Activated CD4-positive, alpha-beta T cell treated with anti-CD3 and anti-CD28 coated beads, Interleukin-2, amount 10 ng/mL, durations not matched to agents 24 days and 14 days (primary cell): ENCODE measurements around the gene KLHDC8A. TPM values are rescaled to one million over a fixed set of nuclear protein-coding genes. Genes with fewer than 3 reads are reported as not detected.
A peak's percentile ranks its signal among the peaks of the same experiment; 100 is the strongest.
"Not testable (repeated sequence)": the region's sequence is repeated elsewhere in the genome, so short reads cannot be mapped to it uniquely, and the experiment has no call there.

Experiments
- DNase-seq: peaks from one replicate; pipeline ENCODE4 v3.0.0; 2022
- H3K27ac Mint-ChIP-seq: one replicate; pipeline ENCODE4 v1.8.0; 2022; ENCODE audit warnings: mild to moderate bottlenecking, mixed read lengths
- H3K27me3 Mint-ChIP-seq: one replicate; pipeline ENCODE4 v1.8.0; 2022; ENCODE audit warnings: mixed read lengths
- H3K36me3 Mint-ChIP-seq: one replicate; pipeline ENCODE4 v1.8.0; 2022; ENCODE audit warnings: low read depth, mild to moderate bottlenecking, mixed read lengths
- H3K4me1 Mint-ChIP-seq: one replicate; pipeline ENCODE4 v1.8.0; 2021; ENCODE audit warnings: mixed read lengths
- H3K4me3 Mint-ChIP-seq: one replicate; pipeline ENCODE4 v1.8.0; 2022; ENCODE audit warnings: mild to moderate bottlenecking, moderate library complexity, mixed read lengths
- H3K9me3 Mint-ChIP-seq: one replicate; pipeline ENCODE4 v1.8.0; 2021; ENCODE audit warnings: mixed read lengths
- intact Hi-C: fragments of 100-400 bp; cut with micrococcal nuclease; formaldehyde crosslinking; loops from one replicate; pipeline ENCODE4 v1.15.1; 2023
- total RNA-seq: library from RNA; stranded (reverse); gene quantifications from 2 replicates; pipeline ENCODE4 v1.2.3, GENCODE V29; 2022

The KLHDC8A gene, protein sequence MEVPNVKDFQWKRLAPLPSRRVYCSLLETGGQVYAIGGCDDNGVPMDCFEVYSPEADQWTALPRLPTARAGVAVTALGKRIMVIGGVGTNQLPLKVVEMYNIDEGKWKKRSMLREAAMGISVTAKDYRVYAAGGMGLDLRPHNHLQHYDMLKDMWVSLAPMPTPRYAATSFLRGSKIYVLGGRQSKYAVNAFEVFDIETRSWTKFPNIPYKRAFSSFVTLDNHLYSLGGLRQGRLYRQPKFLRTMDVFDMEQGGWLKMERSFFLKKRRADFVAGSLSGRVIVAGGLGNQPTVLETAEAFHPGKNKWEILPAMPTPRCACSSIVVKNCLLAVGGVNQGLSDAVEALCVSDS
- 0.44 TPM in 1 of 2 replicates, not detected in the other for total RNA-seq

DNA sequence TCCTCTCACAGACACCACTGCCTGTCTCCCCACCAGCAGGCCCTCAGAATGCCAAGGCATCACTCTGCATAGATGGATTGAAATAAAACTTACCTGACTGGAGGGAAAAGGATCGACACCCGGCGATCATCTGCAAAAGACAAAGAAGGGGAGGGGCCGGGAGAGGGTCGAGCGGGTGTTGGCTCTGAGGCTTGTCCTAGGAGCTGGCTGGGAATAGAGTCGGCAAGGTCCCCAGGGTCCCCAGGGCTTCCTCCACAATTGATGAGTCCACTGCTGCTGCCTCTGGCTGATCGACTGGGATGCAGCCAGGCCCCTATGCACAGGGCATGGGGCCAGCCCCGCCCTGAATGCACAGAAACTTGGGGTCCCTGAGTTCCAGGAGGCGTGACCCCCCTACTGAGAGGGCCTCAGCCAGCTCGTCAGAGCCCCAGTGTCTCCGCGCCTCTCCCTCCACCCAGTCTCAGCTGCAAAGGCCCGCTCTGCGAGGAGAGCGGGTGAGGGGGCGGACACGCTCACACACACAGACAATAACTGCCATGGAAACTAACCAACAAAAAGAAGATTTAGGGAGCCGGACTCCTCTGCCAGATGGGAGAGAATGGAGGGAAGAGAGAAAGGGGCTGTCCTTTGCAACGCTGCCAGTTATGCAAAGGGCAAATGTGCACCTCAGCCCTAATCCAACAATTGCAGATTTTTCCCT is at the start of gene KLHDC8A:
Gene KLHDC8A, minus strand, starts transcription at position 483 of the 700 bp plus-strand sequence. CDS start 13,318 bp downstream, outside the sequence.
- intact Hi-C loops = no loop called here
- no peak within 1 kb of the TSS for H3K4me3 Mint-ChIP-seq
- H3K36me3 Mint-ChIP-seq = no peaks in the 10 kb centered on the region
- H3K27me3 Mint-ChIP-seq = peaks cover 27% of the 10 kb centered on the region
- no peak within 1 kb of the TSS for H3K27ac Mint-ChIP-seq
- H3K4me1 Mint-ChIP-seq = no peaks in the 10 kb centered on the region
- no peaks in the 10 kb centered on the region for H3K9me3 Mint-ChIP-seq
- no peak for DNase-seq

DNA sequence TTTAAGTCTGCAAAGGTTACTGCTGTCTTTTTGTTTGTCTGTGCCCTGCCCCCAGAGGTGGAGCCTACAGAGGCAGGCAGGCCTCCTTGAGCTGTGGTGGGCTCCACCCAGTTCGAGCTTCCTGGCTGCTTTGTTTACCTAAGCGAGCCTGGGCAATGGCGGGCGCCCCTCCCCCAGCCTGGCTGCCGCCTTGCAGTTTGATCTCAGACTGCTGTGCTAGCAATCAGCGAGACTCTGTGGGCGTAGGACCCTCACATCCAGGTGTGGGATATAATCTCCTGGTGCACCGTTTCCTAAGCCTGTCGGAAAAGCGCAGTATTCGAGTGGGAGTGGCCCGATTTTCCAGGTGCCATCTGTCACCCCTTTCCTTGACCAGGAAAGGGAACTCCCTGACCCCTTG is 49.5 kb upstream of the KLHDC8A start:
- DNase-seq, intact Hi-C loops, H3K9me3 Mint-ChIP-seq, H3K4me1 Mint-ChIP-seq, H3K36me3 Mint-ChIP-seq, H3K27ac Mint-ChIP-seq, H3K4me3 Mint-ChIP-seq: not testable (repeated sequence)
- peaks cover 34% of the 10 kb centered on the region for H3K27me3 Mint-ChIP-seq

DNA sequence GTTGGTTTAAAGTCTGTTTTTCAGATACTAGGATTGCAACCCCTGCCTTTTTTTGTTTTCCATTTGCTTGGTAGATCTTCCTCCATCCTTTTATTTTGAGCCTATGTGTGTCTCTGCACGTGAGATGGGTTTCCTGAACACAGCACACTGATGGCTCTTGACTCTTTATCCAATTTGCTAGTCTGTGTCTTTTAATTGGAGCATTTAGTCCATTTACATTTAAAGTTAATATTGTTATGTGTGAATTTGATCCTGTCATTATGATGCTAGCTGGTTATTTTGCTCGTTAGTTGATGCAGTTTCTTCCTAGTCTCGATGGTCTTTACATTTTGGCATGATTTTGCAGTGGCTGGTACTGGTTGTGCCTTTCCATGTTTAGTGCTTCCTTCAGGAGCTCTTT is 47.8 kb upstream of the KLHDC8A start:
- H3K4me1 Mint-ChIP-seq, H3K27ac Mint-ChIP-seq, H3K9me3 Mint-ChIP-seq, H3K36me3 Mint-ChIP-seq, intact Hi-C loops, DNase-seq, H3K4me3 Mint-ChIP-seq: not testable (repeated sequence)
- H3K27me3 Mint-ChIP-seq = peaks cover 25% of the 10 kb centered on the region

DNA sequence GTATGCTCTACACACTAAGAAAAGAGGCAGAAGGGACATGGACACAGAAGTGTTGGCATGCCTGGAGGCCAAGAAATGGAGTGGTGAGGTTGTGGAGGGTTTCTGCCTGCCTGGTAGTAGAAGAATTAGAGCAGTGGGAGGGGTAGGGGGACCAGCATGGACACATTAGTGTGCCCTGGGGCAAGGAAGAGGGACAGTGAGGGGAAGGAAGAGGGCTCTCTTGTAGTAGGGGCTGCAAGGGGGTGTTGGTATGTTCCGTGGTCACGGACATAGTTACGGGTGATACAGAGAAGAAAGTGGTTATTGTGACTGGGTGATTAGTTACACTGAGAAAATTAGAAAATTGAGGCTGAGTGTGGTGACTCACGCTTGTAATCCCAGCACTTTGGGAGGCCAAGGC is 41.9 kb upstream of the KLHDC8A start:
- H3K27ac Mint-ChIP-seq = no peak overlapping the region
- no peak for DNase-seq
- no peaks in the 10 kb centered on the region for H3K9me3 Mint-ChIP-seq

DNA sequence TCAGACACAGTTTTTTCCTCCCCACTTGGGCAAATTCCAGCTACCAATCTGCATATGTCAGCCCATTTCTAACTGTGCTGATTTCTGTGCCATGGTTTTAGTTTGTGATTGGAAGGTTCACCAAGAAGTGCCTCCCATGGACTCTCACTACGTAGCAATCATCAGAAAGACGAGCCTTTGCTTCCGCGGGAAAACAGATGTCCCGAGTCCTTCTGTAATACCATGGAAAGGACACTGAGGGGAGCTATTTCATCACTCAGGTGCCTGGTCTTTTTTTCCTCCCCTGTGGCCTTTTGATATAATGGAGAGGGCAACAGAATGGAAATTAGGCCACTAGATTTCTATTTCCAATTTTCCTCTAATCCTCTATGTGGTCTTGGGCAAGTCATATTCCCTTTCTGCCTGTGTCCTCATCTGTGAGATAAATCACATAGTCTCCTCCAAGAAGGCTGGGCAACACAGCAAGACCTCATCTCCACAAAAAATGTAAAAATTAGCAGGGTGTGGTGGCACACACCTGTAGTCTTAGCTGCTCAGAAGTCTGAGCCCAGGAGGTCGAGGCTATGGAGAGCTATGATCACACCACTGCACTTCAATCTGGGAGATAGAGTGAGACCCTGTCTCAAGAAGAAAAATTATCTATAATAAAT is 40.4 kb upstream of the KLHDC8A start:
- intact Hi-C loops = loop anchor here (1.0 to 2.0 kb wide), 2 partner anchors 88 to 128 kb away; no protein-coding TSS in a partner anchor

More for the DNA sequence above, 41.9 kb upstream of the KLHDC8A start:
- peaks cover 37% of the 10 kb centered on the region for H3K27me3 Mint-ChIP-seq
- H3K36me3 Mint-ChIP-seq = no peaks in the 10 kb centered on the region
- no peaks in the 10 kb centered on the region for H3K4me1 Mint-ChIP-seq
- no peak overlapping the region for H3K4me3 Mint-ChIP-seq
- intact Hi-C loops = no loop called here

DNA sequence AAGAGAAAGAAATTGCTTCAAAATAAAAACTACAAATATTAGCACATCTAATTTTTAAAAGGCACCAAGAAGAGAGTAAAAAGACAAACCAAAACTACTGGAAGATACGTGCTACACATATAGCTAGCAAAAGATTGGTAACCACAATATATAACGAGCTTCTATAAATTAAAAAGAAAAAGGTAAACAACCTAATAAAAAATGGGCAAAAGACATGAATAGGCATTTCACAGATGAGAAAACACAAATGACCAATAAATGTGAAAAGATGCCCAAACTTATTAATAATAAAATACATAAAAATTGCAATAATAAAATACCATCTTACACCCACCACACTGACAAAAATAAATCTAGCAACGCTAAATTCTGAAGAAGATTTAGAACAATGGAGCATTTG is 38.9 kb upstream of the KLHDC8A start:
- H3K27me3 Mint-ChIP-seq = peaks cover 34% of the 10 kb centered on the region
- no peaks in the 10 kb centered on the region for H3K4me1 Mint-ChIP-seq
- no peak overlapping the region for H3K4me3 Mint-ChIP-seq
- intact Hi-C loops = loop anchor here (2.0 kb wide), 1 partner anchor 129 kb away; no protein-coding TSS in a partner anchor
- no peaks in the 10 kb centered on the region for H3K9me3 Mint-ChIP-seq
- no peak overlapping the region for H3K27ac Mint-ChIP-seq
- no peak for DNase-seq
- H3K36me3 Mint-ChIP-seq = no peaks in the 10 kb centered on the region

More for the DNA sequence above, 40.4 kb upstream of the KLHDC8A start:
- H3K27ac Mint-ChIP-seq = no peak overlapping the region
- no peaks in the 10 kb centered on the region for H3K9me3 Mint-ChIP-seq
- H3K4me3 Mint-ChIP-seq = no peak overlapping the region
- H3K4me1 Mint-ChIP-seq = no peaks in the 10 kb centered on the region
- H3K36me3 Mint-ChIP-seq = no peaks in the 10 kb centered on the region
- peak; percentile 71 for DNase-seq
- H3K27me3 Mint-ChIP-seq = peaks cover 30% of the 10 kb centered on the region

DNA sequence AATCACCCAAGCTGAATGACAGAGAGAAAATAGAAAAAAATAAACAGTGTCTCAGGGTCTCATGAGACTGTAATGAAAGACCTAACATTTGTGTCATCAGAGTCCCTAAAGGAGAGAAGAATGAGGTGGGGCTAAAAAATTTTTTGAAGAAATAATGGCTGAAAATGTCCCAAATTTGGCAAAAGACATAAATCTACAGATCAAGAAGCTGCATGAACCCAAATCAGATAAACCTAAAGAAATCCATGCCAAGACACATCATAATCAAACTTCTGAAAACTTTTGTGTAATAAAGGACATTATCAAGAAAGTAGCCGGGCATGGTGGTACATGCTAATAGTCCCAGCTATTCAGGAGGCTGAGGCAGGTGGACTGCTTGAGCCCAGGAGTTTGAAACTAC is 35.9 kb upstream of the KLHDC8A start:
- no peak for DNase-seq
- Mint-ChIP-seq H3K9me3 (no peaks in the 10 kb centered on the region), H3K27ac (no peak overlapping the region), H3K4me1 (no peaks in the 10 kb centered on the region), H3K36me3 (no peaks in the 10 kb centered on the region), H3K4me3 (no peak overlapping the region), H3K27me3 (peaks cover 38% of the 10 kb centered on the region)
- intact Hi-C loops = no loop called here

DNA sequence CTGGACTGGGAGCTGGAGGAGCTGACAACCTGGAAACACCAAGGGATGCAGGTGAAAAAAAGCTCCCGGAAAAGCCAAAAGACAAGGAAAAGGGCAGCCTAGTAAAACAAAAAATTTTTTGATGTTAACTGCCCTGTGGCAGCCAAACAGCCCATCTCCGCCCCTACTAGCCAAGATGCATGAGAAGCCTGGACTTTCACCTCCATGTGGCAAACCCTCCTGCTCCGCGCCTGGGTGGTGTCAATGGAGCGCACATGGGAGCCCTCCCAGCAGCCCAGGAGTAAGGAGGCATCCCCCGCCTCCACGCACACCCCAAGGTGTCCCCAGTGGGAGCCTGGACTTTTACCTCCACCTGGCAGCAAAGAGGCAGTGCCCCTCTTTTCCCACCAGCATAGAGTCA is 34.7 kb upstream of the KLHDC8A start:
- Mint-ChIP-seq H3K27me3 (peaks cover 30% of the 10 kb centered on the region), H3K9me3 (no peaks in the 10 kb centered on the region), H3K4me3 (no peak overlapping the region), H3K27ac (no peak overlapping the region), H3K36me3 (no peaks in the 10 kb centered on the region), H3K4me1 (no peaks in the 10 kb centered on the region)
- DNase-seq = no peak
- intact Hi-C loops = no loop called here

DNA sequence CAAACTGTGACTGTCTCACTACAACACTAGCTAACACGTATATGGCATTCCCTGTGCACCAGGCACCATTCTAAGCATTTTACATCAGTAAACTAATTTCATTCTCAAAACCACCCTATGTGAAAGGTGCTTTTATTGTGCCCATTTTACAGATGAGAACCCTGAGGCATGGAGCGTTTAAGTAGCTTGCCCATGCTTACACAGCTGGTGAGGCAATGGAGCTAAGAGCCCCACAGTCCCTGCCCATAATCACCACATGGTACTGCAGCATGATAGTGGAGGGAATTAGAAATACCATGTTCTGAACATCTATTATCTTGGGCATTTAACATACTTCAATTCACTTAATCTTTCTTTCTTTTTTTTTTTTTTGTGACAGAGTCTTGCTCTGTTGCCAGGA is 31.1 kb upstream of the KLHDC8A start:
- Mint-ChIP-seq H3K4me3 (no peak overlapping the region), H3K27ac (no peak overlapping the region), H3K36me3 (no peaks in the 10 kb centered on the region), H3K27me3 (peaks cover 27% of the 10 kb centered on the region), H3K4me1 (no peaks in the 10 kb centered on the region), H3K9me3 (no peaks in the 10 kb centered on the region)
- intact Hi-C loops = no loop called here
- no peak for DNase-seq

DNA sequence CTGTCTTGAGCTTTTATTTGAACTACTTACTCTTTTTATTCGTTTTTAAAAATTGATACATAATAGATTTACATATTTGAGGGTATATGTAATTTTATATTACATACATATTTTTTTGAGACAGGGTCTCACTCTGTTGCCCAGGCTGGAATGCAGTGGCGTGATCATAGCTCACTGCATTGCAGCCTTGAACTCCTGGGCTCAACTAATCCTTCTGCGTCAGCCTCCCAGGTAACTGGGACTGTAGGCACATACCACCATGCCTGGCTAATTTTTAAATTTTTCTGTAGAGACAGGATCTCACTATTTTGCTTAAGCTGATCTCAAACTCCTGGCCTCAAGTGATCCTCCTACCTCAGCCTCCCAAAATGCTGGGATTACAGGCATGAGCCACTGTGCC is 26.3 kb upstream of the KLHDC8A start:
- H3K4me1 Mint-ChIP-seq, intact Hi-C loops, H3K36me3 Mint-ChIP-seq, DNase-seq, H3K4me3 Mint-ChIP-seq, H3K9me3 Mint-ChIP-seq, H3K27ac Mint-ChIP-seq: not testable (repeated sequence)
- peaks cover 15% of the 10 kb centered on the region for H3K27me3 Mint-ChIP-seq

DNA sequence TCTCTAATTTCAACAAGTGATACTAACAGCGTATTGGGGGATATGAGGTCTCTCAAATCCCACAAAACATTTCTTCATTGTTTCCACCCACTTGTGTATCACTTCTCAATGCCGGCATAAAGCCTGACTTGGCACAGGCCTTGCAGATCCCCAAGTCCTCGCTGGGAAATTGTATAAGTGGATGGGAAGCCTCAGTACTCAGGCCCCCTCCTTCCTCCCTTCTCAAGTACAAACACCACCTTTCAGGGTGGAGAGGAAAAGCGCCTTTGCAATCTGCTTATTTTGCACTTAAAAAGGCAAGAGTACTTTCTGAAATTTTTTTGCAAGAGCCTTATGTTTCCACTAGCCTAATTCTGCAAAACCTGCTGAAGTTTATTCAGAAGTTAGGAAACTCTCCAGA is 25.8 kb upstream of the KLHDC8A start:
- Mint-ChIP-seq H3K4me1 (no peaks in the 10 kb centered on the region), H3K27ac (no peak overlapping the region), H3K4me3 (no peak overlapping the region), H3K27me3 (peaks cover 18% of the 10 kb centered on the region), H3K9me3 (no peaks in the 10 kb centered on the region), H3K36me3 (no peaks in the 10 kb centered on the region)
- intact Hi-C loops = no loop called here
- DNase-seq = no peak

DNA sequence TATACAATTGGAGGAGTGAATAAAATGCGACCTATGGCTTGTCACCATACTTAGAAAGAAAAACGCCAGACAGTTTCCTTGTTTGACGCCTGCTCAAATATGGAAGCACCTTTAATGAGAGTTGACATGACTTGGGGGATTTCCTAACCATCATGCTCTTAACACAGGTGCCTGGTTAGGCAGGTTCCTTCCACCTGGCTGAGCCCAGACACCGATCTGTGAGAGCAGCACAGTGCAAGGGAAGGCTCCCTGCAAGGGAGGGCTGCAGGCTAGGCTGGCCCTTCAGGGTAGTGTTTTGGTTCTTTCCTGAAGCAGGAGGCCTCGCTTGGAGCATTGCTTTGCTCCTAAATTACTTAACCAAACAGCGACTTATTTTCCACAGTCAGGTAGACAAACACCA is 24.6 kb upstream of the KLHDC8A start:
- no peaks in the 10 kb centered on the region for H3K9me3 Mint-ChIP-seq
- H3K27ac Mint-ChIP-seq = no peak overlapping the region
- peaks cover 24% of the 10 kb centered on the region for H3K27me3 Mint-ChIP-seq
- no peaks in the 10 kb centered on the region for H3K4me1 Mint-ChIP-seq
- no peak for DNase-seq
- no peaks in the 10 kb centered on the region for H3K36me3 Mint-ChIP-seq
- intact Hi-C loops = no loop called here
- no peak overlapping the region for H3K4me3 Mint-ChIP-seq

DNA sequence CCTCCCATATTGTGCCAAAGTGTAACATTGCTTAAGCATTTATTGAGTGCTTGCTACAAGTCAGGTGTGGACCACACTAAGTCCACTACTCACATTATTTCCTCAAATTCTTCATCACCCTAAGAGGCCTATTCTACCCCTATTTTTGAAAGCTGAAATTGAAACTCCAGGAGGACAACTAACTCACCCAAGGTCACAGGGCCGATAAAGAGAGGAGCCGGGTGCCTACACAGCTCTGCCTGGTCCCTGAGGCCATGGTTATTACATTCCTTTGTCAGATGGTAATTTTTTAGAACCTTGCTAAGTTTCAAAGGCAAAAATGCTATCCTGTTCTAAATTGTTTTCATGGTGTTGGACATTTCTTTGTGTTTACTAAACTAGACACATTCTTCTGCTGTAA is 24.2 kb upstream of the KLHDC8A start:
- H3K4me1 Mint-ChIP-seq = no peaks in the 10 kb centered on the region
- no peak overlapping the region for H3K27ac Mint-ChIP-seq
- no peaks in the 10 kb centered on the region for H3K9me3 Mint-ChIP-seq
- H3K4me3 Mint-ChIP-seq = no peak overlapping the region
- H3K36me3 Mint-ChIP-seq = no peaks in the 10 kb centered on the region
- DNase-seq = no peak
- intact Hi-C loops = no loop called here
- peaks cover 28% of the 10 kb centered on the region for H3K27me3 Mint-ChIP-seq

DNA sequence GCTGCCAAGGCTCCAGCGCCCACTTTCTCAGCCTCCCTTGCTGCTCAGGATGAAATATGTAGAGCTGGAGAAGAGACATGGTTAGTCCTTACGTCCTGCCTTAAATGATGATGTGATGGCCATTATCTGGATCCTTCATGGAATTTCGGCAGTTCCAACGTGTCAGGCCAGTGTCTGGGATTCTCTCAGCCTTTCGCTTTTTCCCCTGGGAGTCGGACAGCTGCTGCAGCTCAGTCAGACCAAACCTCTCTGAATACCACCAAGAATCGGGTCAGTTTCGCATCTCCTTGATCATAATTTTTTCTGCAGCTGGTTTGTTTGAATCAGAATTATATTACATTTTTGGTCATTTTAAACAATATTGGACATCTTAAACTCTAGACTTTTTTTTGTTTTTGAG is 22.3 kb upstream of the KLHDC8A start:
- Mint-ChIP-seq H3K36me3 (no peaks in the 10 kb centered on the region), H3K4me1 (peaks cover 7% of the 10 kb centered on the region), H3K27me3 (peaks cover 27% of the 10 kb centered on the region), H3K9me3 (no peaks in the 10 kb centered on the region), H3K4me3 (no peak overlapping the region), H3K27ac (no peak overlapping the region)
- no peak for DNase-seq
- intact Hi-C loops = no loop called here
